ENCODE results near the gene SPINK8.
"Not testable (repeated sequence)": the region's sequence is repeated elsewhere in the genome, so short reads cannot be mapped to it uniquely, and the experiment has no call there.

Gene SPINK8

DNA sequence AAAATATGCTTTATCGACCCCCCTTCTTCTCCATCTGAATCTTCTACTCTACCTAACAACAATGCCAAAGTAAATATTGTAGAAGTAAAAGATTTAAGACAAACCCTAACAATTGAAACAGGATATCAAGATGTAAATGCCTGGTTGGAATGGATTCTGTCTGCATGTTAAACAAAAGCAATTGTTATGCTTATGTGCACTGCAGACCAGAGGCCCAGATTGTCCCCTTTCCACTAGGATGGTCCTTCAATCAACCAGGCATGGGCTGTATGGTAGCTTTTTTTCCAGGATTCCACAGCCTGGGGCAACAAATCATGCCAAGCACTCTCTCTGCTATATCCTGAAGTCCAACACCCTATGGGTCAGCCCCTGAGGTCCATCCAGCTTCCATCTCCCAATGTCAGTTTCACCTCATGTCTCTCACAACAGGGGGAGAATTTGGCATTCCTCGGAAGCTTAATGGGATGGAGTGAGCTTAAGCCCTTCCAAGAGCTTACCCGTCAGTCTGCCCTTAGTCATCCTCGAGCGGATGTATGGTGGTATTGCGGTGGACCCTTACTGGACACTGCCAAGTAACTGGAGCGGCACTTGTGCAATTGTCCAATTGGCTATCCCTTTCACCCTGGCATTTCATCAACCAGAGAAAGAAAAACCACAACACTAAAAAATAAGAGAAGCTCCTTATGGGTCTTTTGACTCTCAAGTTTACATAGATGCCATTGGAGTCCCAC is 56.4 kb downstream of the SPINK8 start:
- no peak for DNase-seq

GRCh38 chr3:48275287-48276027 is 58.0 kb downstream of the SPINK8 start:
- DNase-seq, result no peak

DNA sequence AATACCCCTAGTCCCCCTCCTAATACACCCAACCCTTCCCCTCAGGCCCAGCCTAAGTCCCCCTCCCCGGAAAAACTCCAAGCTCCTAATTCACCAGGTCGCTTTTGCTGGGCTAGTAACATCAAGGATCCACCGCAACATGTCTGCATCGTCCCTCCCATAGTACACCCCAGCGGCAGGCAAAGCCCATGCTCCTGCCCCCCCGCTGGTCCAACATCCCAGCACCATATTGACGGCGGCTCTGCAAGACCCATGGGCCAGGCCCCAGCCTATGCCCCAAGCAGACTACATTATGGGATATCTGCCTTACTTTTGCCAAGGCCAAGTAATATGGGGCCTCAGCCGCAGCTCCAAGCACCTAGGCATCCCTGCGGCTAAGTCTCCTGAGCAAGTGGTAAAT is 59.0 kb downstream of the SPINK8 start:
- DNase-seq, result no peak

DNA sequence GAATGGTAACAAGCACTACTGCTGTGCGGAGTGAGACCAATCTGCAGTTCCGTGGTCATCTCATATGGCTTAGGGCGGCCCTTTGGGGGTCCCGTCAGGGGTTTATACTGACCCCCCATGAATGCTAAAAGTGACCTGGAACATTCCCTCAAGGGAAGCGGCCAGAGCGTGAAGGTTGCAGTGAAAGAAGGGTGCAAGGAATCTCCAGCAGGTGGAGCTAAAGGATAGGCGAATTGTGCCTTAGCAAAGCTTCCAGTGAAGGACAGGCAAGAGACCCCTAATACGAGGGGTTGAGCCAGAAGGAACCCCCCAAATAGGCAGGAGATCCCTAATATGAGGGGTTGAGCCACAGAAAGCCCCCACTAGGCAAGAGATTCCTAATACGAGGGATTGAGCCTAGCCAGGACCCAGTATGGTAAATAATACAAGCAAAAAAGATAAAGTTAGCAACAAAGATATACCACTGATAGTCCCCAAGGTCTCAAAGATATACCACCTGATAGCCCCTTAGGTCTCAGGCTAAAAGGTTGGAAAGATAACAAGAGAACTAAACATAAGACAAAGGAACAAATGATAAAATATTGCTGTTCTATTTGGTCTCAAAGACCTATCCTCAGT is 59.8 kb downstream of the SPINK8 start:
- no peak for DNase-seq

DNA sequence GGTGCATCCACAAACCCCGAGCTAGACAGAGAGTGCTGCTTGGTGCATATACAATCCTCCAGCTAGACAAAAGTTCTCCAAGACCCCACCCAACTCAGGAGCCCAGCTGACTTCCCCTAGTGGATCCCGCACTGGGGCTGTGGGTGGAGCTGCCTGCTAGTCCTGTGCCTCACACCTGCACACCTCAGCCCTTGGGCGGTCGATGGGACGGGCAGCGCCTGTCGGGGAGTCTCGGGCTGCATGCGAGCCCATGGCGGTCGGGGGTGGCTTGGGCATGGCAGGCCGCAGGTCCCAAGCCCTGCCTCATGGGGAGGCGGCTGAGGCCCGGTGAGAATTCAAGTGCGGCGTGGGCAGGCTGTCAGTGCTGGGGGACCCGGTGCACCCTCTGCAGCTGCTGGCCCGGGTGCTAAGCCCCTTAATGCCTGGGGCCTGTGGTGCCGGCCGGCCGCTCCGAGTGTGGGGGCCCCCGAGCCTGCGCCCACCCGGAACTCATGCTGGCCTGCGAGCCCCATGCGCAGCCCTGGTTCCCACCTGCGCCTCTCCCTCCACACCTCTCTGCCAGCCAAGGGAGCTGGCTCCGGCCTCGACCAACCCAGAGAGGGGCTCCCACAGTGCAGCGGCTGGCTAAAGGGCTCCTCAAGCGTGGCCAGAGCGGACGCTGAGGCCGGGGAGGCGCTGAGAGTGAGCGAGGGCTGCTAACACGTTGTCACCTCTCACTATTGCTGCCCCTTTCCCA is 61.5 kb downstream of the SPINK8 start:
- no peak for DNase-seq

GRCh38 chr3:48271223-48271622 is 62.2 kb downstream of the SPINK8 start:
- not testable (repeated sequence) for DNase-seq

DNA sequence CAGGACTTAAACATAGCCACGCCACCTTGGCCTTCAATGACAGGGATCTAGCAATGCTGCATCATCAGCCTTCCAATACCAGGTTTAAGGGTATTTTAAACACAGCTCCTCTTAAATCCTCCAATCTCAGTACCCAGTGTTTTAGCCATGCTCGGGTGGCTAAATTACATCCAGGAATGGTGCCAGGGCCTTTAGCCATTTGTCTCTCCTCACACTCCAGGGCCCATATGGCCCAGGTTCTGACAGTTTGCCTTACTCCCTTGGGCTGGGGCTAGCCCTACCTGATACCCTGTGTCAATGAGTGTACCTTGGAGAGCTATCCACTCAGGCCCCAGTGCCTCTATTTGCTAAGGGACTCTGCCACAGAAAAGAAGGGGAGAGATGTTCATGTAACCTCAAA is 63.2 kb downstream of the SPINK8 start:
- DNase-seq, result no peak

- no peak for DNase-seq
Observed at GRCh38 chr3:48269592-48269991, 63.9 kb downstream of the SPINK8 start.

- no peak for DNase-seq
Observed at GRCh38 chr3:48268936-48269561, 64.4 kb downstream of the SPINK8 start.

- DNase-seq, result peak; percentile 64
Observed at GRCh38 chr3:48268381-48268935, 65.0 kb downstream of the SPINK8 start.

DNA sequence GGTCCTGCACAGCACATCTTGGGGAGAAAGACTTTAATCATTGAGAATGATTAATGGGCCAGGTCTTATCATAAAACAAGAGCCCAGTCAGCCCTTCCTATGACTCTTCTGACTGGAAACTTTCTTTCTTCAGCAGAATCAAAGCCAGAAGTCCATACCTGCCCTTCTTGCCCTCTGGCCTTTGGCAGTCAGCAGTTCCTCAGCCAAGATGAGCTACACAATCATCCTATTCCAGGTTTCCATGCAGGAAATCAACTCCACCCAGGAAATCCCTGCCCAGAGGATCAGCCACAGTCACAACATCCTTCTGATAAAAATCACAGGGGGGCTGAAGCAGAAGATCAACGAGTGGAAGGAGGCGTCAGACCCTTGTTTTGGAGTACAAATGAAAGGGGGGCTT is 65.7 kb downstream of the SPINK8 start:
- DNase-seq, result no peak

- no peak for DNase-seq
Observed at GRCh38 chr3:48258530-48258929, 74.9 kb downstream of the SPINK8 start.

All from NCI-H510A (cell line).